Small intestine (tissue), 7 donors: ENCODE measurements around the gene INO80D. TPM values are rescaled to one million over a fixed set of nuclear protein-coding genes. Genes with fewer than 3 reads are reported as not detected.

Experiments used
- DNase-seq, 2 donors: peaks; one replicate each; pipeline versions ENCODE4 v3.0.0 to v3.0.0-alpha.2; 2013
- FAIRE-seq: peaks from 2 replicates; lab custom pipeline; 2012; peaks lifted over from hg19 to GRCh38; lab: Jason Lieb, UNC
- H3K27ac ChIP-seq, 3 donors: one replicate each; pipeline ENCODE4 v1.5.1; 2013; ENCODE audit warnings: low read length in 2 of 3, mild to moderate bottlenecking in 2 of 3, control low read depth in 1 of 3, inconsistent platforms in 1 of 3, low read depth in 1 of 3, moderate library complexity in 1 of 3
- H3K27me3 ChIP-seq, 3 donors: one replicate each; pipeline ENCODE4 v1.6.1; 2013; ENCODE audit warnings: low read length in 3 of 3, inconsistent platforms in 1 of 3; ENCODE audit not compliant: control insufficient read depth in 3 of 3, insufficient read depth in 3 of 3
- H3K36me3 ChIP-seq, 3 donors: one replicate each; pipeline ENCODE4 v1.6.1; 2013; ENCODE audit warnings: low read length in 3 of 3, inconsistent platforms in 1 of 3, low read depth in 1 of 3, mild to moderate bottlenecking in 1 of 3, moderate library complexity in 1 of 3; ENCODE audit not compliant: control insufficient read depth in 3 of 3, insufficient read depth in 2 of 3
- H3K4me1 ChIP-seq, 3 donors: one replicate each; pipeline ENCODE4 v1.6.1; 2013; ENCODE audit warnings: low read length in 2 of 3, inconsistent platforms in 1 of 3, low read depth in 1 of 3, mild to moderate bottlenecking in 1 of 3, moderate library complexity in 1 of 3; ENCODE audit not compliant: control insufficient read depth in 3 of 3, insufficient read depth in 2 of 3
- H3K4me3 ChIP-seq, 3 donors: one replicate each; pipeline ENCODE4 v1.5.1; 2013; ENCODE audit warnings: low read length in 3 of 3, control low read depth in 1 of 3, inconsistent platforms in 1 of 3, low read depth in 1 of 3, mild to moderate bottlenecking in 1 of 3, moderate library complexity in 1 of 3
- H3K9me3 ChIP-seq, 2 donors: one replicate each; pipeline ENCODE4 v1.6.1; 2013; ENCODE audit warnings: low read depth in 1 of 2, low read length in 1 of 2; ENCODE audit not compliant: control insufficient read depth in 2 of 2, insufficient read depth in 1 of 2
- WGBS, 3 donors: extraction: QIAGEN DNeasy Blood & Tissue Kit; methylation state at CpG; one replicate each; pipeline ENCODE4 v1.1.7; 2013; 5-methylcytosine and 5-hydroxymethylcytosine counted together
- polyA plus RNA-seq, 4 donors: library from polyadenylated mRNA; stranded (reverse) in 3 of 4; unstranded in 1 of 4; fragments of 200-250 nt in 3 of 4; fragments of 120-200 nt in 1 of 4; gene quantifications; one replicate each; pipeline versions ENCODE4 v1.2.1 to v1.2.3, GENCODE V29; 2013
- donor health status: healthy with polysubstance abuse.
- donor health status: control.
- donor health status: control.
- donor health status: Bipolar disorder and iron deficiency.
- donor health status: healthy.

Gene INO80D
- polyA plus RNA-seq, 4 donors, result 1.6 to 11.6 (median 2.3) TPM

GRCh38 chr2:206092297-206092696, 6.3 kb upstream of the INO80D start:
- FAIRE-seq (no peak), DNase-seq (no peak)
- 92 to 97% (median 96%) methylated on average over 2 of the region's 2 CpGs for WGBS, 3 donors
- Histone ChIP-seq H3K27ac (no peak overlapping the region), H3K9me3 (no peaks in the 10 kb centered on the region), H3K4me1 (peaks cover 0 to 2% (median 0%) of the 10 kb centered on the region in 3 donors), H3K27me3 (no peaks in the 10 kb centered on the region), H3K4me3 (no peak overlapping the region), H3K36me3 (peaks cover 0 to 14% (median 3%) of the 10 kb centered on the region in 3 donors)

- Histone ChIP-seq H3K4me3 (no peak overlapping the region), H3K36me3 (peaks cover 0 to 11% (median 0%) of the 10 kb centered on the region in 3 donors), H3K27me3 (no peaks in the 10 kb centered on the region), H3K27ac (no peak overlapping the region), H3K4me1 (peaks cover 0 to 4% (median 2%) of the 10 kb centered on the region in 3 donors), H3K9me3 (no peaks in the 10 kb centered on the region)
- FAIRE-seq (no peak), DNase-seq (no peak)
Measured at GRCh38 chr2:206088248-206088647, 2.3 kb upstream of the INO80D start.

GRCh38 chr2:206086716-206087350, 859 bp upstream of the INO80D start:
- 0 to 3% (median 1%) methylated on average over 4 of the region's 4 CpGs for WGBS, 3 donors
- no peaks in the 10 kb centered on the region for H3K27me3 ChIP-seq
- peaks cover 0 to 11% (median 0%) of the 10 kb centered on the region in 3 donors for H3K36me3 ChIP-seq
- DNase-seq, result peak; percentile 39 to 57
- FAIRE-seq, result no peak
- H3K4me3 ChIP-seq, result peak overlapping the region in 2 of 3 donors; percentile 49 to 91
- no peaks in the 10 kb centered on the region for H3K9me3 ChIP-seq
- H3K27ac ChIP-seq, result peak overlapping the region; percentile 62 to 96 (median 74)
- peaks cover 2 to 5% (median 4%) of the 10 kb centered on the region in 3 donors for H3K4me1 ChIP-seq

DNA sequence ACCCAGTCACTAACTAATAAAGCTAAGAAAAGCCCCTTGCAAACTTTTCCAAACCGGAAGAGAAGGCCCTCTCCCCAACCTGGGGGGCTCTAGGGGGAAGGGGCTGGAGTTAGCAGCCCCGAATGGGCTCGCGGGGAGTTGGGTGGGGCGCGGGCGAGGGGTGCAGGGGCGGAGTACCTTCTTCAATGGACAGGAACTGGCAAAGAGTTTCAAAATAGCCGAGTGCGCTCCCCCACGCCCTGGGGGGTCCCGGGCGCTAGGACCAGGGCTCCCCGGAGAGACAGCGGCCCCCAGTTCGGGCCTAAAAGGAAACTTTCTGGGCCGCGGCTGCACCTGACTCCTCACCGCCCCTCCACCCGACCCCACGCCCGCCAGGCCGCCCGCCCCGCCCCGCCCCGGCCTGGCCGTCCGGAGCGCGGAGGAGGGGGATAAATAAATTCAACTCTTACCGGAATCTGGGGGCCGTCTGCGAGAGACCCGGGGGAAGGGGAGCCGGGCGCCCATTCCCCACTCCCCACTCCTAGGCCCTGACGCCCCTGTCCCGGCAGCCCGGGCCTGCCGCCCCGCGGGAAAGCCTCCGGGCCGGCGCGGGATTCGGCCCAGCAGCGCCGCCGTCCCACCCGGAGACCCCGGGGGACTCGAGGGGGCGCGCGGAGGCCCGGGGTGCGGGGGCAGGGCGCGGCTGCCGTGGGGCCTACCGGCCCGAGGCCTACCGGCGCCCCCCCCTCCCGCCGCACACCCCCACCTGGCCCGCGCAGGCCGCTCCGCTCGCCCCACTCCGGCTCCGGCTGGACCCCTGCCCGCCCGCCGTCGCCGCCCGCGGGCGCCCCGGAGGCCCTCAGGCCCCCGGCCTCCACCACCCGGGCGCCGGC, 868 bp downstream of the INO80D start:
- Histone ChIP-seq H3K9me3 (no peaks in the 10 kb centered on the region), H3K4me3 (peak overlapping the region; percentile 91 to 99 (median 92)), H3K27ac (peak overlapping the region; percentile 96 to 100 (median 98)), H3K27me3 (no peaks in the 10 kb centered on the region), H3K36me3 (peaks cover 0 to 6% (median 0%) of the 10 kb centered on the region in 3 donors), H3K4me1 (peaks cover 2 to 5% (median 4%) of the 10 kb centered on the region in 3 donors)
- FAIRE-seq, result no peak
- peak; percentile 37 to 80 for DNase-seq
- 1% methylated on average over 47 to 88 of the region's 88 CpGs for WGBS, 3 donors

DNA sequence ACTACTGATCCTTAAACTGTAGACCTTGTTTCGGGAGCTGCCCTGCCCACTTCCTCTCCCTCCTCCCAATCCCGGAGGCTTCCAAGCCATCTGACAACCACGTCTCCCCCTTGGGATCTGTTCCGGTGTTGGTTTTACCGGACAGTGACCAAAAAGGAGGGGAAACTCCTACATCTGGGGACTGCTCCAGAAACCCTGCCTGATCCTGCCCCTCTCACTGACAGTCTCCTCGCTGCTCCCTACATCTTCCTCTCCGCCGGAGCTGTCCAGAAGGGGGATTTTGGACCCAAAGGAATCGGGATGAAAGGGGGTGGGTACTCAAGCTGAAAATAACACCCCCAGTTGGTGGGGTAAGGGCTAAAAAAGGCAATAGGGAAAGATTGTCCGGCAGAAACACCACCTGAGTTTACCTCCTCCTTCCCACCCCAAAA, 1.5 kb downstream of the INO80D start:
- WGBS, 3 donors, result 0 to 1% (median 0%) methylated on average over 10 of the region's 10 CpGs
- DNase-seq (peak; percentile 67 to 77), FAIRE-seq (no peak)
- Histone ChIP-seq H3K36me3 (peaks cover 0 to 2% (median 0%) of the 10 kb centered on the region in 3 donors), H3K4me3 (peak overlapping the region; percentile 81 to 99 (median 92)), H3K27me3 (no peaks in the 10 kb centered on the region), H3K4me1 (peaks cover 4 to 6% (median 4%) of the 10 kb centered on the region in 3 donors), H3K27ac (peak overlapping the region; percentile 93 to 100 (median 98)), H3K9me3 (no peaks in the 10 kb centered on the region)

- H3K9me3 ChIP-seq, result no peaks in the 10 kb centered on the region
- peaks cover 4 to 8% (median 4%) of the 10 kb centered on the region in 3 donors for H3K4me1 ChIP-seq
- peak overlapping the region; percentile 93 to 100 (median 98) for H3K27ac ChIP-seq
- DNase-seq (peak; percentile 75 to 82), FAIRE-seq (no peak)
- 1 to 11% (median 3%) methylated on average over 14 of the region's 14 CpGs for WGBS, 3 donors
- no peaks in the 10 kb centered on the region for H3K27me3 ChIP-seq
- H3K36me3 ChIP-seq, result no peaks in the 10 kb centered on the region
- peak overlapping the region; percentile 81 to 99 (median 92) for H3K4me3 ChIP-seq
Measured at GRCh38 chr2:206083602-206084438, 2.2 kb downstream of the INO80D start.

DNA sequence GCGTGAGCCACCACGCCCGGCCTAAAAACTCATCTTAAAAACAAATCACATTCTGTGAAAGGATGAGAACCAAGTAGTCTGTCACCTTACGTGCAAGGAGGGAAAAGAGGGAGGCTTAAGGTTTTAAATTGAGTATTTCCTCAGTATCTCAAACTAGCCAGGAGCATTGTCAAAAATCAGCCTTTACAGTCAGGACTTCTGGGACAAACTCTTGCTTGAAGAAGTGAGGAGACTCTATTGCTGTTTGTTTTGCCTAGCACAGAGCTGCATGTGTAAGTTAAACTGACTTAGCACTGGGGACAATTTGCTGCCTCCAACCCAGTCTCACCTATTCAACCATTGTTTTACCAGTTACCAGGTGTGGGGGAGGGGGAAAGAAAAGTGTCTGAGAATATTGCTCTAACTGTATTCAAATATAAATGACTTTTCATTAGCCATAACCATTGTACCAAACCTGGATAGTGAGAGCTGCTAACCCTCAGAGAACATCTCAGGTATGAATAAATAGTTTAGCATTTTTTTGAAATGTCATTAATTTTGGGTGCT, 3.6 kb downstream of the INO80D start:
- H3K9me3 ChIP-seq, result no peaks in the 10 kb centered on the region
- no peak overlapping the region for H3K4me3 ChIP-seq
- DNase-seq, result no peak
- H3K27ac ChIP-seq, result no peak overlapping the region
- H3K4me1 ChIP-seq, result peaks cover 3 to 8% (median 4%) of the 10 kb centered on the region in 3 donors
- H3K27me3 ChIP-seq, result no peaks in the 10 kb centered on the region
- peaks cover 0 to 5% (median 0%) of the 10 kb centered on the region in 3 donors for H3K36me3 ChIP-seq
- no peak for FAIRE-seq
- WGBS, 3 donors, result 93 to 99% (median 94%) methylated on average over 4 of the region's 4 CpGs
